B cell (primary cell): ENCODE data around the gene SEPTIN1. TPM values are rescaled to one million over a fixed set of nuclear protein-coding genes. Genes with fewer than 3 reads are reported as not detected.

Source experiments
- ATAC-seq: fragments of 200-7000 bp; cut with Tn5 transposase; one replicate; pipeline ENCODE4 v1.10.0; 2021; ENCODE audit warnings: low read depth, mild to moderate bottlenecking, moderate number of reproducible peaks, moderate library complexity
- CTCF ChIA-PET: fragments of 350-600 bp; sonication (Branson Sonifier 250); formaldehyde crosslinking; loops from one replicate; lab custom pipeline; 2021; ENCODE audit warnings: antibody characterized with exemption, inconsistent platforms; lab: Charles Lee
- POLR2A ChIA-PET: fragments of 350-600 bp; sonication (Branson Sonifier 250); formaldehyde crosslinking; loops from one replicate; lab custom pipeline; 2021; ENCODE audit warnings: antibody characterized with exemption; lab: Charles Lee
- DNase-seq: peaks from one replicate; pipeline ENCODE4 v3.0.0; 2013
- H2AFZ ChIP-seq: 2 replicates; pipeline ENCODE4 v1.6.1; 2012; ENCODE audit warnings: mild to moderate bottlenecking, low read depth, low read length; ENCODE audit not compliant: insufficient read depth, poor library complexity, severe bottlenecking
- H3K27ac ChIP-seq, 2 donors: 1 replicate in 1 of 2; 2 replicates in 1 of 2; pipeline ENCODE4 v1.5.1; 2012 to 2013; ENCODE audit warnings: low read length in 2 of 2, mild to moderate bottlenecking in 2 of 2, moderate library complexity in 1 of 2
- H3K27me3 ChIP-seq, 4 experiments: fragments of 200-600 bp in 1 of 4; sonication (generic) in 1 of 4; replicated peaks in 1 of 4; 1 replicate in 2 of 4; 2 replicates in 2 of 4; pipeline versions ENCODE4 v1.6.1 to v1.7.0; 2013 to 2016; ENCODE audit warnings: low read length in 3 of 4, mild to moderate bottlenecking in 2 of 4, mixed read lengths in 1 of 4, moderate library complexity in 1 of 4; ENCODE audit not compliant: insufficient read depth in 4 of 4, control insufficient read depth in 3 of 4; ENCODE audit errors: control extremely low read depth in 1 of 4
- H3K36me3 ChIP-seq, 2 experiments: replicated peaks in 1 of 2; 1 replicate in 1 of 2; 2 replicates in 1 of 2; pipeline versions ENCODE4 v1.6.1 to v1.7.1; 2013; ENCODE audit warnings: low read length in 1 of 2; ENCODE audit not compliant: insufficient read depth in 2 of 2, control insufficient read depth in 1 of 2; ENCODE audit errors: control extremely low read depth in 1 of 2, extremely low read depth in 1 of 2
- H3K4me1 ChIP-seq, 2 donors: fragments of 200-600 bp in 1 of 2; sonication (generic) in 1 of 2; 1 replicate in 1 of 2; 2 replicates in 1 of 2; pipeline versions ENCODE4 v1.5.1 to v1.6.1; 2013 to 2017; ENCODE audit warnings: low read length in 2 of 2; ENCODE audit not compliant: control insufficient read depth in 2 of 2, insufficient read depth in 2 of 2
- H3K4me2 ChIP-seq: replicated peaks from 2 replicates; pipeline ENCODE3; 2012; ENCODE audit warnings: mild to moderate bottlenecking, low read depth, low read length; ENCODE audit not compliant: poor library complexity, severe bottlenecking
- H3K4me3 ChIP-seq, 5 experiments: fragments of 200-600 bp in 1 of 5; sonication (generic) in 1 of 5; 1 replicate in 3 of 5; 2 replicates in 2 of 5; pipeline versions ENCODE4 v1.5.1 to v1.7.0; 2011 to 2016; ENCODE audit warnings: low read length in 4 of 5, mild to moderate bottlenecking in 4 of 5, low read depth in 2 of 5, control low read depth in 1 of 5, moderate library complexity in 1 of 5; ENCODE audit not compliant: insufficient read depth in 1 of 5; ENCODE audit errors: control extremely low read depth in 1 of 5, extremely low read depth in 1 of 5
- H3K79me2 ChIP-seq: fragments of 200-600 bp; sonication (generic); one replicate; pipeline ENCODE4 v1.6.0; 2016; ENCODE audit warnings: low read length; ENCODE audit not compliant: control insufficient read depth, insufficient read depth
- H3K9ac ChIP-seq: fragments of 200-600 bp; sonication (generic); 2 replicates; pipeline ENCODE4 v1.6.1; 2017; ENCODE audit warnings: mild to moderate bottlenecking, low read length, moderate library complexity
- H3K9me3 ChIP-seq, 3 donors: one replicate each; pipeline versions ENCODE4 v1.6.1 to v1.7.1; 2013; ENCODE audit warnings: low read length in 2 of 3; ENCODE audit not compliant: control insufficient read depth in 2 of 3, insufficient read depth in 1 of 3; ENCODE audit errors: control extremely low read depth in 1 of 3
- H4K20me1 ChIP-seq: 2 replicates; pipeline ENCODE4 v1.6.0; 2012; ENCODE audit warnings: mild to moderate bottlenecking, low read length; ENCODE audit not compliant: insufficient read depth, control insufficient read depth, poor library complexity, severe bottlenecking
- H3K27ac Mint-ChIP-seq: one replicate; pipeline ENCODE4 v1.8.0; 2021; ENCODE audit warnings: mixed read lengths
- H3K27me3 Mint-ChIP-seq: one replicate; pipeline ENCODE4 v1.8.0; 2021; ENCODE audit warnings: mixed read lengths
- H3K4me1 Mint-ChIP-seq: one replicate; pipeline ENCODE4 v1.8.0; 2021; ENCODE audit warnings: mixed read lengths
- H3K4me3 Mint-ChIP-seq: one replicate; pipeline ENCODE4 v1.8.0; 2021; ENCODE audit warnings: mixed read lengths
- H3K9me3 Mint-ChIP-seq: one replicate; pipeline ENCODE4 v1.8.0; 2022; ENCODE audit warnings: mixed read lengths; ENCODE audit not compliant: insufficient read depth
- EZH2 ChIP-seq: IDR thresholded peaks from 2 replicates; pipeline ENCODE4 v1.6.1; 2012; ENCODE audit warnings: borderline replicate concordance, low read depth, mild to moderate bottlenecking, moderate library complexity, low read length; ENCODE audit not compliant: insufficient read depth, poor library complexity, severe bottlenecking
- WGBS: methylation state at CpG from one replicate; pipeline ENCODE4 v1.1.5; 2013; ENCODE audit warnings: missing lambda C conversion rate; ENCODE audit not compliant: insufficient coverage; 5-methylcytosine and 5-hydroxymethylcytosine counted together
- intact Hi-C: fragments of 100-400 bp; cut with micrococcal nuclease; formaldehyde crosslinking; loops from one replicate; pipeline ENCODE4 v1.10.0; 2022
- polyA plus RNA-seq: library from polyadenylated mRNA; depleted of rRNA; stranded (reverse); fragments of >200 nt; gene quantifications from 2 replicates; pipeline ENCODE4 v1.2.3, GENCODE V29; 2012
- total RNA-seq, 2 donors: library from RNA; stranded (reverse); fragments of 120-200 nt in 1 of 2; gene quantifications; 1 replicate in 1 of 2; 2 replicates in 1 of 2; pipeline versions ENCODE4 v1.2.3 to v1.2.4, GENCODE V29; 2013 to 2022
- TF ChIP-seq, protein P1 (sequence below): fragments of 200-600 bp; IDR thresholded peaks from one replicate; pipeline ENCODE4 v1.8.0; 2022; ENCODE audit warnings: antibody characterized with exemption, mild to moderate bottlenecking

SEPTIN1 gene
- total and polyA plus RNA-seq, 2 donors (not counting 1 experiment from before 2014, with no cell fraction given) = 154 to 302 TPM

GRCh38 chr16:30379158-30379783 lies 3.1 kb downstream of the SEPTIN1 start:
- ATAC-seq = no peak
- Mint-ChIP-seq H3K9me3 (no peaks in the 10 kb centered on the region), H3K4me1 (peaks cover 53% of the 10 kb centered on the region), H3K4me3 (peak overlapping the region; percentile 94), H3K27ac (peak overlapping the region; percentile 100), H3K27me3 (no peaks in the 10 kb centered on the region)
- peak overlapping the region; percentile 90 to 100 for H3K27ac ChIP-seq
- peak overlapping the region; percentile 77 for H2AFZ ChIP-seq
- no peak for TF ChIP-seq EZH2
- TF ChIP-seq, protein P1, sequence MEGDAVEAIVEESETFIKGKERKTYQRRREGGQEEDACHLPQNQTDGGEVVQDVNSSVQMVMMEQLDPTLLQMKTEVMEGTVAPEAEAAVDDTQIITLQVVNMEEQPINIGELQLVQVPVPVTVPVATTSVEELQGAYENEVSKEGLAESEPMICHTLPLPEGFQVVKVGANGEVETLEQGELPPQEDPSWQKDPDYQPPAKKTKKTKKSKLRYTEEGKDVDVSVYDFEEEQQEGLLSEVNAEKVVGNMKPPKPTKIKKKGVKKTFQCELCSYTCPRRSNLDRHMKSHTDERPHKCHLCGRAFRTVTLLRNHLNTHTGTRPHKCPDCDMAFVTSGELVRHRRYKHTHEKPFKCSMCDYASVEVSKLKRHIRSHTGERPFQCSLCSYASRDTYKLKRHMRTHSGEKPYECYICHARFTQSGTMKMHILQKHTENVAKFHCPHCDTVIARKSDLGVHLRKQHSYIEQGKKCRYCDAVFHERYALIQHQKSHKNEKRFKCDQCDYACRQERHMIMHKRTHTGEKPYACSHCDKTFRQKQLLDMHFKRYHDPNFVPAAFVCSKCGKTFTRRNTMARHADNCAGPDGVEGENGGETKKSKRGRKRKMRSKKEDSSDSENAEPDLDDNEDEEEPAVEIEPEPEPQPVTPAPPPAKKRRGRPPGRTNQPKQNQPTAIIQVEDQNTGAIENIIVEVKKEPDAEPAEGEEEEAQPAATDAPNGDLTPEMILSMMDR = peak; percentile 21
- H3K4me3 ChIP-seq = peak overlapping the region in 4 of 5 experiments; percentile 56 to 87 (median 66)
- H3K9me3 ChIP-seq = peaks cover 0 to 2% (median 0%) of the 10 kb centered on the region in 3 donors
- ChIA-PET CTCF (interaction anchor here (0.9 to 2.0 kb wide), 4 partner anchors 17 to 30 kb away, joined by 3 to 9 read pairs (median 4); no protein-coding TSS in a partner anchor), POLR2A (interaction anchor here (0.7 to 1.5 kb wide), 4 partner anchors 13 to 193 kb away, joined by 5 to 9 read pairs (median 6); partner anchors contain the start of gene ZNF771)
- 21% methylated on average over 20 of the region's 27 CpGs for WGBS
- no peaks in the 10 kb centered on the region for H4K20me1 ChIP-seq
- H3K79me2 ChIP-seq = peaks cover 53% of the 10 kb centered on the region
- H3K4me2 ChIP-seq = peak overlapping the region; percentile 100
- H3K27me3 ChIP-seq = no peaks in the 10 kb centered on the region
- intact Hi-C loops = loop anchor here (2.0 to 10.0 kb wide), 5 partner anchors 93 to 1454 kb away; partner anchors contain the start of genes ALDOA, ITGAL, RABEP2 and TBX6
- peaks cover 34 to 68% of the 10 kb centered on the region in 2 donors for H3K4me1 ChIP-seq
- H3K9ac ChIP-seq = peak overlapping the region; percentile 99
- no peak for DNase-seq
- H3K36me3 ChIP-seq = peaks cover 0 to 2% of the 10 kb centered on the region in 2 experiments
